AG20443 (cell line): ENCODE results near the gene SMG1.
A peak's percentile ranks its signal among the peaks of the same experiment; 100 is the strongest.

Experiments used
- DNase-seq: peaks from one replicate; pipeline ENCODE4 v3.0.0; 2012; ENCODE audit warnings: low spot score, mixed read lengths

Gene SMG1

DNA sequence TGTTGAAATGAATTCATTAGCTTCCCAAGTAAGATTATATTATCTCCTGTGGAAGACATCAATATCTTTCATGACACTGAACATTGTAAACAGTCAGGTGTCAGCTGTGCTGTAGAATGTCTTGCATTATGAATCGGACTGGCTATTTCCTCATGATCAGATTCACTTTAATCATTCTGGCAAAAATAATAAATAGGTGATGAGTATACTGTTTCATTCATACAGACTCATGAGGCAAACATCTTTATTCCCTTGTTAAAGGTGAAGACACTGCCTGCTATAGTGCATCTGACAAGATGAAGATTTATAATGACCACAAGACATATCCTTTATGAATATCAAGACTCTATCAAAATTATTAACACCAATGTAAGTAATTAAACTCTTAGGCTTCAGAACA lies 73.6 kb downstream of the SMG1 start:
- DNase-seq: no peak

- no peak for DNase-seq
These were observed 79.8 kb downstream of the SMG1 start for GRCh38 chr16:18846416-18846815.

- DNase-seq: no peak
These were observed 83.6 kb downstream of the SMG1 start for GRCh38 chr16:18842565-18842964.

DNA sequence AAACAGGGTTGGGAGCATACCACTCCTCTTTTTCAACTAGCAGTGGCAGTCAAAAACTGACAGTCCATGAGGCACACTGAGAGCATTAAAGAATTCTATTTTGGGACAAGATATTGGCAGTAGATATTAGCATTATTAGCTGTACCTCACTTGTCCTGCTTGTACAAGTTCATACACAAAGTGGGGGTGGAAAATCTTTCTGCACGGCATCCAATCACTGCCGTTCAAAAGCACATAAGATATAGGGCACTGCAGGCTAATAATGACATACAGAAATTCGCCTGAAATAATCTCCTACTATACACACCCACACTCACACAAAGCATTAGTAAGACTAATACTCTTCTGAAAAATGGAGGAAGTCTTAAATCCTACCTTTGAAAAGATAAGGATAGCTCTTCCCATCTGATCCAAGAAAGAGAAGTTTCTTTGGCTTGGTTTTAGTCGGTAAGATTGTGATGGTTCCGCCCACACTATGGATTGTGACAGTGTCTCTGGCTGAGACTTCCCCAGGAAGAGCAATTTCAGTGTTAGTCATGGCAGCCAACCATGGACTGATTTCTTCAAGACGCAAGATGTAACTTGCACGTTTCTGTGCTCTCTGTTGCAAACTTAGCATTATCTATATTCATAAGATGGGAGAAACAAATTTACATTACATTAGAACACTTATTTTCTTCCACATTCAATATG lies 84.2 kb downstream of the SMG1 start:
- no peak for DNase-seq

- DNase-seq: no peak
These were observed 86.7 kb downstream of the SMG1 start for GRCh38 chr16:18839555-18839954.

DNA sequence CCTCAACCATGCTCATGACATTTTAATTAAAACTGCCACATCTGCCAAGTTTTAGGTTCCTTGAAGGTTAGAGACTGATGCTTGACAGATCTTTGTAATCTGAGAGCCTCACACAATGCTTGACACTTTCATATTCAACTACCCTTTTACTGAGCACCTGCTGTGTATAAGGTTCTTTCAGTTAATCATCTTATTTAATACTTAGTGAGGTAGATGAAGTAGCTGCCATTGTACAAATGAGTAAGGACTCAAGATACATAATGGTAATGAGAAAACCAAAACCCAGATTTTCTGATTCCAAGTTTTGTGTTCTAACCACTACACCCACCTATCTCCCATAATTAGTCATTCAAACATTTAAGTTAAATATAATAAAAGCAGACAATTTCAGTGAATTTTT lies 89.5 kb downstream of the SMG1 start:
- no peak for DNase-seq

DNA sequence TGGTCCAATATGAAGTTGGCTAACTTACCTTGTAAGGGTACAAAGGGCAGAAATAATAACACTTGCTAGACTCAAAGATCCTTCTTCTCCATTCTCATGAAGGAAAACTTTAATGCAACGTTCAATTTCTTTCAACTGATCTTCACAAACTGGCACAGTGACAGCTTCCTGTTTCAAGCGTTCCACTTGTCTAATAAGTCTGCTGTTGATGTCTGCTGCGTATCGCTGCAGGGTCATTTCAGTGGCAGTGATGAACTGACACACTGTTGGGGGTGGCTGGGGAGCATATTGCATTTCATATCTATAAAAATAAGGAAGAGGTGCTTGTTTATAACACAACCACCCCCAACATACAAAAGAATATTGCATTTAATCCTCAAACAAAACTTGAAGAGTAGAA lies 91.3 kb downstream of the SMG1 start:
- DNase-seq: no peak

DNA sequence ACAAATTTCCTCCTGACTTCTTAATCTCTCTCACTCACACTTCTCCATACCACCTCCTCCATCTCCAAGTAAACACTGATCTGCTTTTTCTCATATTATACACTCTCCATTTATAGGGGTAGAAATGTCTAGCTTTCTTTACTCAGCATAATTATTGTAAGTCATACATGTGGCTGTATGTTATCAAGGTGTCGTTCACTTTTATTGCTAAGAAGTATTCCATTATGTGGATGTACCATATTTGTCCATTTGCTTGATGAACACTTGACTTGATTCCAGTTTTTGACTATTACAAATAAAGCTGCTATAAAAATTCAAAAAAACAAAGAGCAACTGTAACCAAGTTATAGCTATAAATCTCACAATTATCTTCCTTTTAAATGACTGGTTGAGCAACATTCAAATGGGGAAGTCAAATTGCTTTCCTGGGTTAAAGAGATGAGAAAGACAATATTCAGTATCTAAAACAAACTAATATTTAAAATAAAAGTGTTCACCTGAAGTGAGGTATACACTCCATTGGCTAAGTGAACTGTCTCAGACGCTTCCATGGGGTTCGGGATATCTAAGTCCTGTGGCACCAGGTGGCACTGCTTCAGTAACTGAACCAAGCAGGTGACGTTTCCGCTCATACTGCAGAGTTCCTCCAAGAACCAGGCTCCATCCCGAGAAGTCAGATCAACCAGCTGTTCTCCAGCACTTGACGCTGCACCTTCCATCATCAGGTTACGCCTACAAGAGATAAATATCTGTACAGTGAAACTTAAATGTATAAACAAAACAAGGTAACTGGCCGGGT lies 92.3 kb downstream of the SMG1 start:
- no peak for DNase-seq

DNA sequence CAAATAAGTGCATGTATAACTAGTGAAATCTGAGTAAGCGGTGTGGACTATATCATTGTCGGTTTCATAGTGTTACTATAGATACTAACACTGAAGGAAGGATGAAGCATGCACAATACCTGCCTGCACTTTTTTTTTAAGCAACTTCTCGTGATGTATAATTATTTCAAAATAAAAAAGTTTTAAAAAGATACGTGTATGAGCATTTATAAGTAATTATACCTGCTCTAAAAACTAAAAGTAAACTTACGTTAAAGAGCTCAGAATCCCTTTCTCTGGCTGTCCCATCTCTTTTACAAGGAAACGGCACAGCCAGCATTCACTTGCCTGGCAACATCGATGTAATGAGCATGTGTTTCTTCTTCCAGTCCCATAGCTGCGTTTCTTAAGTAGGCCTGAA lies 93.6 kb downstream of the SMG1 start:
- no peak for DNase-seq

GRCh38 chr16:18832006-18832405 lies 94.2 kb downstream of the SMG1 start:
- no peak for DNase-seq

GRCh38 chr16:18829251-18829650 lies 97.0 kb downstream of the SMG1 start:
- no peak for DNase-seq

DNA sequence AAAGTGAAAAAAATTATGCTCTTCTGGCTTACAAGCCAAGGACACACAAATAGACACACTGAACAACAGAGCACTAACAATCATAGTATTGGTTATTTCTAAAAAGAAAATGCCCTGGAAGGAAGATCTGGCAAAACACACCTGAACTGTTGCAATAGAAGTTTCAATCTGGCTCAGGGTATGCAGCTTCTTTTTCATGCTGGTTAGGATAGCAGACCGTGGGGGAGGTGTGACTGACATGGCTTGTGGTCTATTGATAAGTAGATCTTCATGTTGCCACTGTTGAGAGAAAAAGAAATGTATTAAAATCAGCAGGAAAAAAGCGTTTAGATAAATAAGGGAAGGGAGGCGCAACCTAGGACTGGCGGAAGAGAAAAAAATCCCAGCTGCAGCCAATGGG lies 98.3 kb downstream of the SMG1 start:
- no peak for DNase-seq

DNA sequence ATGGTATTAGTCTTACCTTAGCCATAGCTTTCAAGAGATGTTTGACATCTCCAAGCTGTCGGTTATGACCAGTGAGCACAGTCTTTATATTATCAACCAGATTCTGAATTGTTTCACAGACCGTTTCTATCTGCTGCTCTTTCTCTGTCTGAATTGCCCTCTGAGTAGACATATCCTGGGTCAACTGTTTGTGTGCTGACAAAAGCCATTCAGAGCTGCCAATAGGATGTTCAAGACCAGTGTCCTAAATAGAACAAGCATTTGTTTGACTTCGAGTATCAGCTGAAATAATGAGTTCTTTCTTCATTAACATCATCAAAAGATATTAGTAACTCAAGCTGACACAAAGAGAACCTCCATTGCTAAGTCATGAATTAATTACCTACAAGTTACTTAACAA lies 109.9 kb downstream of the SMG1 start:
- no peak for DNase-seq

GRCh38 chr16:18811925-18812324 lies 114.3 kb downstream of the SMG1 start:
- no peak for DNase-seq

DNA sequence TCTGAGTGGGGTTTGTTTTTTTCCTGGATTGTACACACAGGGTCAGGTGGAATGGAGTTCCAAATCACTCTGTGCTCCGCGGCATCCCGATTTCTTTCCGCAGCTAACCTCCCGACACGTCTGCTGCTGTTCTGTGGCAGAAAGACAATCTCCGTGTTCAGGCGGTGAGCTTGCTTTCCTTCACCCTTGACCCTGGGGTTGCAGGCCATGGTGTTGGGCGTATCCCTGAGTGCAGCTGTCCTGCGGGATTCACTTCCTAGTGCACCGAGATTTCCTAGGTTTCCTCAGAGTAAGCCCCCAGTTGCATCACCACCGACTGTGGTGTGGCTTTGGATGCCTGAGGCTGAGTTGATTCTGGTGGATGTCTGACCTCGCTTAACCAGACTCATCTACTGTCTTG lies 117.0 kb downstream of the SMG1 start:
- DNase-seq: no peak

DNA sequence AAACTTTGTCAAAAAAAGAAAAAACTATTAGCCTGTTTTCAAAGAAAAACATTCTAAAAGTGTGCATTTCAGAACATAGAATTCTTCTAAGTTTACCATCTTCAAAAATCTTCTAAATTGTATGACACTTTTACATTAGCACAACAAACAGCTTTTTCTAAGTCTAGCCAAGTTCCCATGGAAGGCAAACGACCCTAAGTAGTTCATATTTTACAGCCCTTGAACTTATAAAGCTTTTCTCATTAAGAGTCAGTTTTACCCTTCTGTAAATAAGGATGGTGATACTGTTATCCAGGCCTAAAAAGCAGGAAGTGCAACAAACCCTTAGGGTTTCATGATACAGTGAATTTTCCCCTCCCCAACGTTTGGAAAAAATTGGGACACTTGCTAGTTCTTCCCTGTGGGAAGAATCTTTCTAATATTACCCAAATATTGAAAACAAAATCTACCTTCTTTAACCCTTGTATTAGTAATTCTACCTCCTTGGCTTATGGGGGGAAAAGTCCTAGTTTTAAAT lies 120.9 kb downstream of the SMG1 start:
- DNase-seq: no peak

- no peak for DNase-seq
These were observed 121.7 kb downstream of the SMG1 start for GRCh38 chr16:18804540-18804939.

DNA sequence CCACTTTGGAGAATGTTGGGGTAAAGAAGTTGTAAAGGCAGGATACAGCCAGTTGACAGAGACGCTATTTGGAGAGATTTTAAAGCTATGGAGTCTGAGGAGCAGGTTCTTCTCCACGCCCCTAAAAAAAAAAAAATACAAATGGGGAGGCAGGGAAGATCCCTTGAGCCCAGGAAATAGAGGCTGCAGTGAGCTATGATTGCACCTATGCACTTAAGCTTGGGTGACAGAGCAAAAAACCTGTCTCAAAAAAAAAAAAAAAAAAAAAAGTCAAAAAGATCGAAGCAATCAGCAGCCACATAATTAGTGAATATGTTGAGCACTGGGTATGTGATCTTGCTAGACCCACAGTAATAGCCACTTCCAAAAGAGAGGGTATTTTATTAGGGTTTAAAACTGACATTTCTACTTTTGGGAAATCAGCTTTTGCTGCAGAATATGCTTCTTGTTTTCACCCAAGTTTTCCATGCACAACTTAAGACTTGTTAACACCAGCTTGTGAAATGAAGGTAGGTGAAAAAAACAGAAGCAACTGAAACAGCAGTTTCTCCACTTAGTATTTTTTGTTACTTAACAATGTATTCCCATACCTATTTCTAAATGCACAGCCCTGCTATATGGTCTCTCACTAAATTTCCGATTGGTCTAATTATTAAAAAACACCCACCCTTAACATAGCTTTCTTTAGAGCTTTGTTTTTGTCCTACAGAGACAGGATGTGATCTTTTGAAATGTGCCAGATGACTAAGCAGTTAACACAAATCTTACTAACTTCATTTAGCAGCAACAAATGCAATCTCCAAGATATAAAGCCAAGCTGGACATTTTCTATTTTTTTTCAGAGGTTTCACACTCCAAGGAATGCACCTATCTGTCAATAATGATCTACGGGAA lies 122.4 kb downstream of the SMG1 start:
- no peak for DNase-seq

- no peak for DNase-seq
These were observed 123.4 kb downstream of the SMG1 start for GRCh38 chr16:18802767-18803343.

DNA sequence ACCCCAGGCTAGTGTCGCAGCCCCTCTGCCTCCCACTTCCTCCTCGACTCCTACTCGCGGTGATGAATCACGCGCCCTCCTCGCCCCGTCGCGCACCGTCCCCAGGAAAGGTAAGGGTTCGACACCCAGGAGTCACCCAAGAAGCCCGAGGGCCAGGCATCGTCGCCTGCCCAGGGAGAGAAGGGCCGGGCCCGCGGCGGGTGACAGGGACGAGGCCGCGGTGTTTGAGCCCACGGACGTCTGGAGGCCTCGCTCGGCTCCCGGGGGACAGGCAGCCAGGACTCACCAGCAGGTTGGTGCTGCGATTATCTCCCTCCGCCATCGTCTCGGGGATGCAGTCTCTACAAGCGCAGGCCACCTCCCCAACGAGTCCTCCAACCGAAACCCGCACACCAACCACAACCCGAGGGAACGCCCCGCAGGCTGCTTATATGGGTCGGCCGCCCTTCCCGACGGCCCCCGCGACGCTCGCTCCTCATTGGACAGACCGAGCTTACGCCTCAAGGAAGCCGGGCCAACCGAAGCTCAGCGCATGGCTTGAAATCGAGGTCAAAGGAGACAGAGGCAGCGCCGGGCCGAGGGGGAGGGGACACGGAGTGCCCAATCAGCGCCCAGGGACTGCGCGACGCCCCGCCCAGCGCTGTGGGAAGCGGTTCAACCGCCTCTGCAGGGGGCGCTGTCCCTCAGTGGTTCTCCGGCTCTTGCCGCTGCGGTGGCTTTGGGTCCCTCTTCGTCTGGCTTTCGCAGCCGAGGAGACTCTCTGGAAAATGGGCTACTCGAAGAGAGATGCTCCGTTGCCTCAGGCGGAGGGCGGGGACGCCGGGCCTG lies 124.8 kb downstream of the SMG1 start, which contains the start of gene ARL6IP1:
TSS of gene ARL6IP1 (minus strand) at position 405 of the 828 bp plus-strand sequence. CDS start at position 322, 83 bp downstream.
- peak; percentile 99 for DNase-seq

DNA sequence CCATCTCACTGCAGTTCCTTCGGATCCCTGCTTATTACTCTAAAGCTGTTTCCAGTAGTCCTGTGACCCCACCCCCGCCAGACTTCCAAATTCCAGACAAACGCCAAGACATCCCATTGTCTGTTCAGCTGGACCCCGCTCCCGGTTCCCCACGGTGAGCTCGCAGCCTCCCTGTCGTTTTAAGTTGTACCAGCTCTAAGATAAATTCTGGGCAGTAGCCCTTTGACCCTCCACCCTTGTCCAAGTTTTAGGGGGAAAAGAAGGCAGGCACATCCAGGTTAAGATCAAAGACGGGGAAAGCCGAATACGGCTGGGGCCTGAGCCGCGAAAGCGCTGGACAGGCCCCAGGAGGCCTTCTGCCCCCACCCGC lies 125.4 kb downstream of the SMG1 start:
- peak; percentile 28 for DNase-seq
